ENCODE data around the gene GDI1. TPM values are rescaled to one million over a fixed set of nuclear protein-coding genes. Genes with fewer than 3 reads are reported as not detected.
A peak's percentile ranks its signal among the peaks of the same experiment; 100 is the strongest.

GDI1 gene
- total RNA-seq, 1 experiment from 2014 or later = 52.7 TPM

GRCh38 chrX:154481195-154481594 is 44.2 kb downstream of the GDI1 start:
- peaks cover 18% of the 10 kb centered on the region for H3K79me2 ChIP-seq (ENCODE audit: low read length)
- no peaks in the 10 kb centered on the region for H4K20me1 ChIP-seq (ENCODE audit: insufficient read depth, low read depth, low read length)
- no peak for DNase-seq
- H3K9me2 ChIP-seq (replicated peaks; ENCODE audit: insufficient read depth, low read length) = no peaks in the 10 kb centered on the region
- H3K4me3 ChIP-seq (ENCODE audit: low read length) = no peak overlapping the region
- H3K9ac ChIP-seq (ENCODE audit: low read length) = no peak overlapping the region
- peaks cover 4% of the 10 kb centered on the region; the same call in 1 of the 2 replicates for H3K36me3 ChIP-seq (ENCODE audit: insufficient read depth, low read length)
- H2AFZ ChIP-seq (ENCODE audit: low read length) = no peak overlapping the region
- H3K4me2 ChIP-seq (ENCODE audit: low read depth, low read length, poor library complexity, severe bottlenecking) = no peak overlapping the region
- H3K9me3 ChIP-seq (ENCODE audit: low read length) = no peaks in the 10 kb centered on the region
- 0 out of 2 replicates have a peak overlapping the region, but pooled peaks have one; percentile 34 for H3K27ac ChIP-seq (ENCODE audit: low read length)
- H3K27me3 ChIP-seq (ENCODE audit: low read length) = no peaks in the 10 kb centered on the region
- peaks cover 62% of the 10 kb centered on the region for H3K4me1 ChIP-seq (ENCODE audit: low read length)

GRCh38 chrX:154481911-154482601 is 45.1 kb downstream of the GDI1 start:
- H2AFZ ChIP-seq (ENCODE audit: low read length) = peak overlapping the region; percentile 56; the same call in 1 of the 2 replicates
- no peaks in the 10 kb centered on the region for H4K20me1 ChIP-seq (ENCODE audit: insufficient read depth, low read depth, low read length)
- no peaks in the 10 kb centered on the region for H3K9me2 ChIP-seq (replicated peaks; ENCODE audit: insufficient read depth, low read length)
- peak overlapping the region; percentile 43; the same call in 1 of the 2 replicates for H3K27ac ChIP-seq (ENCODE audit: low read length)
- peaks cover 4% of the 10 kb centered on the region; the same call in 1 of the 2 replicates for H3K36me3 ChIP-seq (ENCODE audit: insufficient read depth, low read length)
- no peak overlapping the region; the same call in 1 of the 2 replicates for H3K9ac ChIP-seq (ENCODE audit: low read length)
- H3K27me3 ChIP-seq (ENCODE audit: low read length) = no peaks in the 10 kb centered on the region
- H3K4me3 ChIP-seq (ENCODE audit: low read length) = no peak overlapping the region
- H3K4me2 ChIP-seq (ENCODE audit: low read depth, low read length, poor library complexity, severe bottlenecking) = peak overlapping the region; percentile 20
- no peaks in the 10 kb centered on the region for H3K9me3 ChIP-seq (ENCODE audit: low read length)
- H3K4me1 ChIP-seq (ENCODE audit: low read length) = peaks cover 62% of the 10 kb centered on the region
- H3K79me2 ChIP-seq (ENCODE audit: low read length) = peaks cover 18% of the 10 kb centered on the region
- no peak for DNase-seq

DNA sequence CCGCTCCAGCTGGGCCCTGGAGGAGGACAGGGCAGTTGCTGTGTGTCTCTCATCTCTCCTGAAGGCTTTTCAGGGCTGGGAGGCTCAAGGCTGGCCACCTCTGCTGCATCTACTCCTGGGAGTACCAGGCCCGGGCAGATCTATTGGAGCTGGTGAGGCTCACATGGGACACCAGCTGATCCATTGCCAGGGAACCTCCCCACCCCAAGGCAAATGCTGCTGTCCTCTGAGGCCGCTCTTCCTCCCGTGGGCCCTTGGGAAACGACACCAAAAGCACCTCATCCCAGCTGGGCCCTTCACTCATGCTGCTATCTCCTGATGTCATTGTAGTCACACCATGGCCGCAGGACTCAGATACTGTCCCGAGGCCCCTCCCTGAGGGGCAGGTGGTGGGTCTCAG is 45.8 kb downstream of the GDI1 start:
- Histone ChIP-seq H3K9ac (ENCODE audit: low read length) (peak overlapping the region; percentile 38; the same call in 1 of the 2 replicates), H3K79me2 (ENCODE audit: low read length) (peaks cover 18% of the 10 kb centered on the region), H3K9me2 (replicated peaks; ENCODE audit: insufficient read depth, low read length) (no peaks in the 10 kb centered on the region), H3K36me3 (ENCODE audit: insufficient read depth, low read length) (peaks cover 4% of the 10 kb centered on the region; the same call in 1 of the 2 replicates), H3K27ac (ENCODE audit: low read length) (peak overlapping the region; percentile 43), H3K27me3 (ENCODE audit: low read length) (no peaks in the 10 kb centered on the region), H4K20me1 (ENCODE audit: insufficient read depth, low read depth, low read length) (no peaks in the 10 kb centered on the region), H3K9me3 (ENCODE audit: low read length) (no peaks in the 10 kb centered on the region), H3K4me1 (ENCODE audit: low read length) (peaks cover 64% of the 10 kb centered on the region), H3K4me2 (ENCODE audit: low read depth, low read length, poor library complexity, severe bottlenecking) (no peak overlapping the region), H3K4me3 (ENCODE audit: low read length) (no peak overlapping the region), H2AFZ (ENCODE audit: low read length) (no peak overlapping the region)
- DNase-seq = no peak

- H3K4me1 ChIP-seq (ENCODE audit: low read length) = peaks cover 63% of the 10 kb centered on the region
- no peak for DNase-seq
- H3K9me2 ChIP-seq (replicated peaks; ENCODE audit: insufficient read depth, low read length) = no peaks in the 10 kb centered on the region
- peaks cover 21% of the 10 kb centered on the region for H3K79me2 ChIP-seq (ENCODE audit: low read length)
- peaks cover 4% of the 10 kb centered on the region; the same call in 1 of the 2 replicates for H3K36me3 ChIP-seq (ENCODE audit: insufficient read depth, low read length)
- H3K27me3 ChIP-seq (ENCODE audit: low read length) = no peaks in the 10 kb centered on the region
- no peak overlapping the region for H2AFZ ChIP-seq (ENCODE audit: low read length)
- H4K20me1 ChIP-seq (ENCODE audit: insufficient read depth, low read depth, low read length) = no peaks in the 10 kb centered on the region
- no peak overlapping the region for H3K9ac ChIP-seq (ENCODE audit: low read length)
- no peaks in the 10 kb centered on the region for H3K9me3 ChIP-seq (ENCODE audit: low read length)
- no peak overlapping the region for H3K4me3 ChIP-seq (ENCODE audit: low read length)
- no peak overlapping the region for H3K4me2 ChIP-seq (ENCODE audit: low read depth, low read length, poor library complexity, severe bottlenecking)
- no peak overlapping the region for H3K27ac ChIP-seq (ENCODE audit: low read length)
Measured at GRCh38 chrX:154483325-154483724, 46.4 kb downstream of the GDI1 start.

GRCh38 chrX:154484255-154485149 is 47.5 kb downstream of the GDI1 start:
- Histone ChIP-seq H3K9ac (ENCODE audit: low read length) (no peak overlapping the region), H3K27ac (ENCODE audit: low read length) (no peak overlapping the region), H2AFZ (ENCODE audit: low read length) (no peak overlapping the region), H3K4me2 (ENCODE audit: low read depth, low read length, poor library complexity, severe bottlenecking) (peak overlapping the region; percentile 81), H3K4me1 (ENCODE audit: low read length) (peaks cover 71% of the 10 kb centered on the region), H3K9me3 (ENCODE audit: low read length) (no peaks in the 10 kb centered on the region), H4K20me1 (ENCODE audit: insufficient read depth, low read depth, low read length) (no peaks in the 10 kb centered on the region), H3K36me3 (ENCODE audit: insufficient read depth, low read length) (peaks cover 4% of the 10 kb centered on the region; the same call in 1 of the 2 replicates), H3K9me2 (replicated peaks; ENCODE audit: insufficient read depth, low read length) (no peaks in the 10 kb centered on the region), H3K4me3 (ENCODE audit: low read length) (0 out of 2 replicates have a peak overlapping the region, but pooled peaks have one; percentile 78), H3K27me3 (ENCODE audit: low read length) (no peaks in the 10 kb centered on the region), H3K79me2 (ENCODE audit: low read length) (peaks cover 26% of the 10 kb centered on the region)
- no peak for DNase-seq

GRCh38 chrX:154485150-154486051 is 48.4 kb downstream of the GDI1 start:
- peaks cover 32% of the 10 kb centered on the region for H3K79me2 ChIP-seq (ENCODE audit: low read length)
- H3K27ac ChIP-seq (ENCODE audit: low read length) = peak overlapping the region; percentile 75
- H2AFZ ChIP-seq (ENCODE audit: low read length) = no peak overlapping the region
- peaks cover 4% of the 10 kb centered on the region; the same call in 1 of the 2 replicates for H3K36me3 ChIP-seq (ENCODE audit: insufficient read depth, low read length)
- H3K4me2 ChIP-seq (ENCODE audit: low read depth, low read length, poor library complexity, severe bottlenecking) = peak overlapping the region; percentile 81
- no peak for DNase-seq
- peak overlapping the region; percentile 78 for H3K4me3 ChIP-seq (ENCODE audit: low read length)
- H3K9ac ChIP-seq (ENCODE audit: low read length) = peak overlapping the region; percentile 94
- no peaks in the 10 kb centered on the region for H3K9me2 ChIP-seq (replicated peaks; ENCODE audit: insufficient read depth, low read length)
- no peaks in the 10 kb centered on the region; the same call in 1 of the 2 replicates for H4K20me1 ChIP-seq (ENCODE audit: insufficient read depth, low read depth, low read length)
- no peaks in the 10 kb centered on the region for H3K27me3 ChIP-seq (ENCODE audit: low read length)
- H3K9me3 ChIP-seq (ENCODE audit: low read length) = no peaks in the 10 kb centered on the region
- H3K4me1 ChIP-seq (ENCODE audit: low read length) = peaks cover 66% of the 10 kb centered on the region

DNA sequence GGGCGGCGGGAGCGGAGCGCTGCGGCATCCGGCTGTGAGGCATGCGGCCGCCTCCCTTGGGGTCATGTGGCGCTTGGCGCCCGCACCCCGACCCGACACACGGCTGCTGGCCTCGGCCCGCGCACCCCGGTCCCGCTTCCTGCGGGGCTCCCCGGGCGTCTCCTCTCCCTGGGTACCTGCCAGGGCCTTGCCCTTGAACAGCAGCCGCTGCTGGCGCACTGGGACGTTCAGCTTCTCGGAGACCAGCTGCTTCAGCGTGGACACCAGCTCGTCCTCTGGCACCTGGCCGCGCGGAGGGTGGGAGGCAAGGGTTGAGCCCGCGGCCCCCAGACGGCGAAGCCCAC is 49.1 kb downstream of the GDI1 start:
- H2AFZ ChIP-seq (ENCODE audit: low read length) = no peak overlapping the region
- H3K9me2 ChIP-seq (replicated peaks; ENCODE audit: insufficient read depth, low read length) = no peaks in the 10 kb centered on the region
- peaks cover 32% of the 10 kb centered on the region for H3K79me2 ChIP-seq (ENCODE audit: low read length)
- H3K27me3 ChIP-seq (ENCODE audit: low read length) = no peaks in the 10 kb centered on the region
- peak overlapping the region; percentile 94 for H3K9ac ChIP-seq (ENCODE audit: low read length)
- peak overlapping the region; percentile 81 for H3K4me2 ChIP-seq (ENCODE audit: low read depth, low read length, poor library complexity, severe bottlenecking)
- DNase-seq = peak; percentile 69
- H4K20me1 ChIP-seq (ENCODE audit: insufficient read depth, low read depth, low read length) = no peaks in the 10 kb centered on the region; the same call in 1 of the 2 replicates
- peak overlapping the region; percentile 75 for H3K27ac ChIP-seq (ENCODE audit: low read length)
- peaks cover 66% of the 10 kb centered on the region for H3K4me1 ChIP-seq (ENCODE audit: low read length)
- H3K4me3 ChIP-seq (ENCODE audit: low read length) = peak overlapping the region; percentile 78
- H3K36me3 ChIP-seq (ENCODE audit: insufficient read depth, low read length) = peaks cover 4% of the 10 kb centered on the region; the same call in 1 of the 2 replicates
- no peaks in the 10 kb centered on the region for H3K9me3 ChIP-seq (ENCODE audit: low read length)

Measured in Karpas-422 (cell line).